BLaER1 (cell line): ENCODE results near the gene IQSEC1.
A peak's percentile ranks its signal among the peaks of the same experiment; 100 is the strongest.

ENCODE experiments used
- H3K27ac ChIP-seq: shearing (Covaris generic); formaldehyde crosslinking; 2 replicates; pipeline ENCODE4 v1.8.1; 2022
- H3K27me3 ChIP-seq: shearing (Covaris generic); formaldehyde crosslinking; 2 replicates; pipeline ENCODE4 v1.8.1; 2022
- H3K36me3 ChIP-seq: shearing (Covaris generic); formaldehyde crosslinking; 2 replicates; pipeline ENCODE4 v1.8.1; 2022
- H3K4me1 ChIP-seq: shearing (Covaris generic); formaldehyde crosslinking; 2 replicates; pipeline ENCODE4 v1.8.1; 2022
- H3K4me2 ChIP-seq: shearing (Covaris generic); formaldehyde crosslinking; 2 replicates; pipeline ENCODE4 v1.8.1; 2022
- H3K4me3 ChIP-seq: shearing (Covaris generic); formaldehyde crosslinking; 2 replicates; pipeline ENCODE4 v1.8.1; 2022
- H3K9ac ChIP-seq: shearing (Covaris generic); formaldehyde crosslinking; 2 replicates; pipeline ENCODE4 v1.8.1; 2022
- H3K9me3 ChIP-seq: shearing (Covaris generic); formaldehyde crosslinking; 2 replicates; pipeline ENCODE4 v1.8.1; 2022
- H4K20me1 ChIP-seq: shearing (Covaris generic); formaldehyde crosslinking; 2 replicates; pipeline ENCODE4 v1.8.1; 2022
- Cebpa-rat ChIP-seq: shearing (Covaris generic); IDR thresholded peaks from 2 replicates; pipeline ENCODE4 v1.8.1; 2022

IQSEC1 gene

DNA sequence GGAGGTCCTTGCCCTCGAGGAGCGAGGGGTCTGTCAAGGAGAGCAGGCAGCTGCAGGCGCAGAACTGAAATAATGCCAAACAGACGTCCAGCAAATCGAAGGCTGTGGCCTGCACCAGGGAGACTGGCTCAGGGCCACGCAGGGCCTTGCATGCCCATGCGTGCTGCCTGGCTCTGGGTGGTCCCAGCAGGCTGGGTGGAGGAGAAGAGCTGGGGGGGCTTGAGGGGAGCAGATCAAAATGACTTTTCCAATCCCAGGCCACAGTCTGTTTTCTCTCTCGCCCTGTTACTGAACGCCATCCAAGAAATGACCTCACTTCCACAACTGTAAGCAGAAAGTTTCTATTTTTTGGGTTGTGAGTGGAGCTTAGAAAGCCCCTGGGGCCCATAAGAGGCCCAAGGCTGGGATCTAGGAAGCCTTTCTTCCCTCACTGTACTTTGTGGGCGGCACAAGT, 134.9 kb downstream of the IQSEC1 start:
- peak overlapping the region; percentile 77 for H3K27ac ChIP-seq
- H4K20me1 ChIP-seq, result peaks cover 100% of the 10 kb centered on the region
- peak overlapping the region; percentile 64; the same call in 1 of the 2 replicates for H3K9ac ChIP-seq
- H3K36me3 ChIP-seq, result peaks cover 99% of the 10 kb centered on the region
- H3K9me3 ChIP-seq, result no peaks in the 10 kb centered on the region
- peak overlapping the region; percentile 80 for H3K4me2 ChIP-seq
- no peak for TF ChIP-seq Cebpa-rat
- no peak overlapping the region for H3K4me3 ChIP-seq
- H3K4me1 ChIP-seq, result peaks cover 99% of the 10 kb centered on the region
- no peaks in the 10 kb centered on the region for H3K27me3 ChIP-seq

DNA sequence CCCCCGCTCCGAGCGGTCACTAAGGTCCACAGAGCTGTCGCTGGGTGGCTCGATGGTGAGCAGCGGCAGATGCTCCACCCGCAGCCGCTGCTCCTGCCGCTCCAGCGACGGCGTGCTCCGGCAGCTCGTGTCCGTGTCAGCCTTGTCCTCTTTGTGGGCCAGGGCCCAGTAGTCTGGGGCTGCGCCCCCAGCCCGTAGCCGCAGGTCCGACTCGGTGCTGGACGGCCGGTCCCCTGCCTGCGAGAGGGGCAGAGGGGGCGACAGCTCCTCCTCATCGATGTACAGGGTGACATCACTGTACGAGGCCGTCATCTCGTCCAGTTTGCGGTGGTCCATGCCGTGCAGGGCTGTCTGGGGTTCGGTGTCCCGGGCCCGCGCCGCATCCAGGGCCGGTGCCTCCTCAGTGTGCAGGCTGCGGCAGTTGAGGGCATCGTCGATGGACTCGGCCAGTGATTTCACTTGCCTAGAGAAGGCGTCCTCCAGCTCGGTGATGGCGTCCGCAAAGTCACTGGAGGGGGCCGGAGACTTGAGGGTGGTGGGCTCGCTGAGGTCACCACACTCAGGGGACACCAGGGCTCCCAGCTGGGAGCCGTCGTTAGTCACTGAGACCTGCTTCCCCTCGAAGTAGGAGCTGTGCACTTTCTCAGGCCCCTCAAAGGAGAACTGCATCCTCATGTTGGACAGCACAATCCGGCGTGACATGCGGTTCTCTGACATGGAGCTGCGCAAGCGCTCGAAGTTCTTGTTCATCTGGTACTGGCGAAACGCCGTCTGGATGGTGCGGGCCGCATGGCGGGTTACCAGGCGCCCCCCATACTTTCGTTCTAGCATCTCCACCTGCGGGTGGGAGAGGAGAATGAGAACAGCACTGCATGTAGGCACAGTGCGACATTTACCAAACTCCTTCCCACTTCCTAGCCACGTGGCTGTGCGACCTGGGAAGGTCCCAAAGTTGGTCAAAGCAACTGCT, 137.1 kb downstream of the IQSEC1 start:
- Histone ChIP-seq H3K4me3 (no peak overlapping the region), H3K4me2 (peak overlapping the region; percentile 87), H4K20me1 (peaks cover 100% of the 10 kb centered on the region), H3K27me3 (no peaks in the 10 kb centered on the region), H3K9me3 (no peaks in the 10 kb centered on the region), H3K27ac (0 out of 2 replicates have a peak overlapping the region, but pooled peaks have one; percentile 41), H3K9ac (0 out of 2 replicates have a peak overlapping the region, but pooled peaks have one; percentile 10), H3K4me1 (peaks cover 99% of the 10 kb centered on the region), H3K36me3 (peaks cover 100% of the 10 kb centered on the region)
- TF ChIP-seq Cebpa-rat, result no peak

DNA sequence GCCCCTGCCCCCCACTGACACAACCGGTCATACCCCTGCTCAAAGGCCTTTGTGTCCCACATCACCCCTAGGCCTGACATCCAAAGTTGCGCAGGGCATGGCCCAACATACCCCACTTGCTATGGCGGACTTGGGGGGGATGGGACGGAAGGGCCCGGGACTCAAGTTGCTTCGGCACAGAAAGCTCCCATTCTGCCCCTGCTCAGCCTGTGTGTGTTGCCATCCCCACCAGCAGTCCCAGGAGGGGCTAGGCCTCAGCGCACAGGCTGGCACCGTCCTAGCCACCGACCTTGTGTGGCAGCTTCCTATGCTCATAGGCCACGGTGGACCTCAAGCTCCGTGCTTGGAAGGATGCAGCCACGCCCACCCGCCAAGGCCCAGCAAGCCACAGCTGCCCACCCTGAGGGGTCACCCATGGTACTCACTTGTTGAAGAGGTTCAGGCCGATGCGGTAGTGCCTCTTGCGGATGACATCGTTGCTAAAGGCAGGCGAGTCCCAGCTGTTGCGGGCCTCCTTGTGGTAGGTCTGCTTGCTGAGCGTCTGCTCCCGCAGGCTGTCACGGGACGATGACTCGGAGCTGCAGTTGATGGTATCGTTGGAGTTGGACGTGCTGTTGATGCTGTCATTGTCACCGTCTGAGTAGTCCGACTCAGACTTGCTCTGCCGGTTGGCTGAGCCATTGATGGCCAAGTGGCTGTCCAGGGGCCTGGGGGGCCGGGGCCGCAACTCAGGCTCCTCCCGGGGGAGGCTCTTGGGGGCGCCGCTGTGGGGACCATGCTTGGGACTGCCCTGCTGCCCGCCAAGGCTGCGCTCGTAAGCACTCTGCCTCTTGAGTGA, 138.0 kb downstream of the IQSEC1 start:
- peaks cover 99% of the 10 kb centered on the region for H3K4me1 ChIP-seq
- H3K9ac ChIP-seq, result peak overlapping the region; percentile 23; the same call in 1 of the 2 replicates
- H3K36me3 ChIP-seq, result peaks cover 100% of the 10 kb centered on the region
- peak overlapping the region; percentile 59 for H3K27ac ChIP-seq
- H3K27me3 ChIP-seq, result no peaks in the 10 kb centered on the region
- no peak for TF ChIP-seq Cebpa-rat
- peaks cover 100% of the 10 kb centered on the region for H4K20me1 ChIP-seq
- H3K4me3 ChIP-seq, result peak overlapping the region; percentile 5; the same call in 1 of the 2 replicates
- H3K4me2 ChIP-seq, result peak overlapping the region; percentile 87
- no peaks in the 10 kb centered on the region for H3K9me3 ChIP-seq

DNA sequence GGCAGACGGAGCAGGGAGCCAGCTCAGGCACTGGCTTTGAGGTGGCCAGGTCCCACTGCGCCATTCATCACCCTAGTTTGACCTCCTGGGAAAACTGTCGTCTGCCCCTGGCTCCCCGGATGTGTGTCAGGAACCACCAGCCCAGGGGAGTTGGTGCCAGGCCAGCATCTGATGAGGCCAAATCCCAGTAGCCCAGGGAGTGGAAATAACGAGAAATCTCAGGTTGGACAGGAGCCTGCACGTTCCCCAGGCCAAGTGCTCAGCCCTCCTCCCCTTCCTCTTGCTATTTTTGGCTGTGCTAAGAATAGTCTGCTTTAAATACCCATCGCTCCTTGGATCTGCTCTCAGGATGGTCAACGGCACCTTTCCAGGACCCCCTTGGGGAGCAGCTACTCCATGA, 138.8 kb downstream of the IQSEC1 start:
- peaks cover 100% of the 10 kb centered on the region for H4K20me1 ChIP-seq
- TF ChIP-seq Cebpa-rat, result no peak
- H3K27me3 ChIP-seq, result no peaks in the 10 kb centered on the region
- peak overlapping the region; percentile 87 for H3K4me2 ChIP-seq
- peaks cover 99% of the 10 kb centered on the region for H3K4me1 ChIP-seq
- H3K36me3 ChIP-seq, result peaks cover 100% of the 10 kb centered on the region
- no peaks in the 10 kb centered on the region for H3K9me3 ChIP-seq
- H3K4me3 ChIP-seq, result peak overlapping the region; percentile 5; the same call in 1 of the 2 replicates
- H3K27ac ChIP-seq, result peak overlapping the region; percentile 59
- H3K9ac ChIP-seq, result peak overlapping the region; percentile 23; the same call in 1 of the 2 replicates

DNA sequence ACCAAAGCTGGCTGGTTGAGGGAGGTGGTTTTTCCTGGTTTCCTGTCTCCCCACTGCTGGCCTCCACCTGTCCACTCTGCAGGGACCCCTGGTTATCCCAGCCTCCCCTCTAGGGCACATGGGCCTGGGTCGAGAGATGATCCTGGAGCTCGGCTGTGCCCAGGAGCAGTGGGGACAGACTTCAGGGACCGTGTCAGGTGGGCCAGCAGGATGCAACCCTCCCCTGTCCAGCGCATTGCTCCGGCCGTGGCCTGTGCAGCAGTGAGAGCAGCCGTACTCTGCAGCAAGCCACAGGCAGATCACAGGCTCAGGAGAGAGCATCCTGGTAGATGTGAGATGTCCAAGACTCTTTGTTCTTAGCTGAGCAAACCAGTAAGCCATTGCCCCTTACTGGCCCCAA, 139.3 kb downstream of the IQSEC1 start:
- no peak for TF ChIP-seq Cebpa-rat
- Histone ChIP-seq H3K9ac (peak overlapping the region; percentile 23; the same call in 1 of the 2 replicates), H3K4me3 (no peak overlapping the region), H3K36me3 (peaks cover 100% of the 10 kb centered on the region), H3K27ac (peak overlapping the region; percentile 59), H3K4me1 (peaks cover 99% of the 10 kb centered on the region), H4K20me1 (peaks cover 100% of the 10 kb centered on the region), H3K27me3 (no peaks in the 10 kb centered on the region), H3K4me2 (peak overlapping the region; percentile 87), H3K9me3 (no peaks in the 10 kb centered on the region)

DNA sequence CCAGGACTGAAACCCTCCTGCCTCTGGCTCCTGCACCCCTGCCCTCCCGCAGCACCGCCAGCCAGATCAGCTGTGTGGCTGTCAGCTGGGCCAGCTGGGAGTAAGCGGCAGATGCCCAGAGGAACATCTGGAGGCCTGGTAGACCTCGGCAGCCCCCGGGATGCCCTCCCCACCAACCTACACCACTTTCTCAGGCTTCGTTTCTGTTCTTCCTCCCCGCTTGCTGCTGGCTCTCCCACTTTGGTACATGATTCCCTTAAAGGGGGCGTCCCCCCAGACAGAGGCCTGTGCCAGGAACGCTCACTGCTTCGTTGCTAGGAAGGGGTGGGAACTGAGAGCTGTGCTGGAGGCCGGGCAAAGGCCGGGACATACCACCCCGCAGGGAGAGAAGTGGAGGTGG, 140.5 kb downstream of the IQSEC1 start:
- TF ChIP-seq Cebpa-rat, result no peak
- Histone ChIP-seq H3K9ac (peak overlapping the region; percentile 25; the same call in 1 of the 2 replicates), H3K9me3 (no peaks in the 10 kb centered on the region), H3K27me3 (no peaks in the 10 kb centered on the region), H3K4me3 (no peak overlapping the region), H3K4me2 (peak overlapping the region; percentile 87), H3K27ac (0 out of 2 replicates have a peak overlapping the region, but pooled peaks have one; percentile 14), H3K4me1 (peaks cover 99% of the 10 kb centered on the region), H4K20me1 (peaks cover 100% of the 10 kb centered on the region), H3K36me3 (peaks cover 100% of the 10 kb centered on the region)

DNA sequence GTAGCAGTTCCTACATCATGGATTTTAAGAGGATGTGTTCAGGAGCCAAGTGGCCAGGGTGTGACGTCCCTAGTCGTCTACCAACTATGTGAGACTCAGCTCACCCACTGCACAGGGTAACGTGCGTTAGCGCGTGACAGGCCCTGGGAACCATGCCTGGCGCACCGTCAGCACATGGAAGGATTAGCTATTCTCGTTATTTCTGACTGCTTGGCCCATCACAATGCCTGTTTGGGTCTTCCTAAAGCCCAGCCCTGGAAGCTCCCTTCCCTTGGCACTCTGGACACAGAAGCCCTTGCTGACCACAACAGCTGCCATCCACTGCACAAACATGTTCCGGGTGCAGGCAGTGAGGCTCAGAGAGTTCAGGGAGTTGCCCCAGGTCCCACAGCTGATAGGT, 140.9 kb downstream of the IQSEC1 start:
- no peak for TF ChIP-seq Cebpa-rat
- Histone ChIP-seq H3K27ac (0 out of 2 replicates have a peak overlapping the region, but pooled peaks have one; percentile 14), H3K36me3 (peaks cover 100% of the 10 kb centered on the region), H3K4me1 (peaks cover 99% of the 10 kb centered on the region), H3K4me3 (no peak overlapping the region), H3K9ac (peak overlapping the region; percentile 25; the same call in 1 of the 2 replicates), H3K4me2 (peak overlapping the region; percentile 87), H3K9me3 (no peaks in the 10 kb centered on the region), H3K27me3 (no peaks in the 10 kb centered on the region), H4K20me1 (peaks cover 100% of the 10 kb centered on the region)

DNA sequence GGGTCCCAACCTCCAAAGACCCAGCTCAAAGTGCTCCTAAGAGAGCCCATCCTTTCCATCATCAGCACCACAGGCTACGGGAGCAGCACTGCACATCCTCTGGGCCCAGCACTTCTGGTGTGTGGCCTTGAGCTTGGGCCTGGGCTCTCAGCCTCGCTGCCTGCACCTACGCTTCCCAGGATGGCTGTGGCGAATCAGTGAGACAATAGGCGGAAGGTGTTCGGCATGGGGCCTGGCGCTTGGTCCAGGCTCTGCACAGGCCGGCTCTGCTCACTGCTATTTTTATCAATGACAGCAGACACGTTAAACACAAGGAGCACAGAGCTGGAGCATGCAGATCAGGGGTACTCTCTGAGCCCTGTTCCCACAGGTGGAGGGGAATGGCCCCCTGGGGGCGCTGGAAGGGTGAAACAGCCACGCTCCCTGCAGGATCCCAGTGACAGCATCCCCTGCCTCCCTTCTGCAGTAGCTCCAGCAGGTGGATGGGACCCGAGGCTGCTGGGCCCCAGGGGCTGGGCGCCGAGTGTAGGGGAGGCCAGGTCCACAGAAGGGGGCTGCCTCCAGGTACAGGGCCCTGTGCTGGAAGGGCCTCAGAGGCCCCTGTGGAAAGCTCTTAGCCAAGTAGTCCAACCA, 141.8 kb downstream of the IQSEC1 start:
- Histone ChIP-seq H3K4me2 (peak overlapping the region; percentile 7; the same call in 1 of the 2 replicates), H4K20me1 (peaks cover 100% of the 10 kb centered on the region), H3K4me3 (no peak overlapping the region), H3K4me1 (peaks cover 100% of the 10 kb centered on the region), H3K9me3 (no peaks in the 10 kb centered on the region), H3K27me3 (no peaks in the 10 kb centered on the region), H3K9ac (no peak overlapping the region), H3K27ac (no peak overlapping the region), H3K36me3 (peaks cover 100% of the 10 kb centered on the region)
- TF ChIP-seq Cebpa-rat, result no peak

DNA sequence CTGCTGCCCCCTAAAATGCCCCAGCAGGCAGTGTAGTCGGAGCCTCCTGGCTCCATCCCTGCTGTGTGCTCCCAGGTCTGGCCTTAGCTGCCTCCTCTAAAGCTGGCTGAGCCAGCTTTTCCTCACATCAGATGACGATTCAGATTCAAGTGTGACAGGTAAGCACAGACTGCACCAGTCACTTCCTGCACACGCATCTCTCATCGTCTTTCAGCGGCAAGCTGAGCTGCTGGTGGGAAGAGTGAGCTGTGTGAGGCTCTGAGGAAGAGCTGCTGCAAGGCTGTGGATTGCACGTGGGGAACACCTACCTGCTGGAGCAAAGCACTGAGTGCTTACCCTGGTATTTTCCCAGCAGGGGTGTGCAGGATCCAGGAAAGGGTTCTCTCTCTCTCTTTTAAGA, 143.4 kb downstream of the IQSEC1 start:
- TF ChIP-seq Cebpa-rat, result no peak
- no peak overlapping the region for H3K27ac ChIP-seq

More for the DNA sequence above, 143.4 kb downstream of the IQSEC1 start:
- no peak overlapping the region for H3K4me3 ChIP-seq
- no peak overlapping the region for H3K9ac ChIP-seq
- H3K27me3 ChIP-seq, result no peaks in the 10 kb centered on the region
- peak overlapping the region; percentile 6; the same call in 1 of the 2 replicates for H3K4me2 ChIP-seq
- peaks cover 100% of the 10 kb centered on the region for H3K4me1 ChIP-seq
- H3K9me3 ChIP-seq, result no peaks in the 10 kb centered on the region
- peaks cover 100% of the 10 kb centered on the region for H4K20me1 ChIP-seq
- peaks cover 100% of the 10 kb centered on the region for H3K36me3 ChIP-seq
